ENCODE data around the gene CAMKK2. TPM values are rescaled to one million over a fixed set of nuclear protein-coding genes. Genes with fewer than 3 reads are reported as not detected.
A peak's percentile ranks its signal among the peaks of the same experiment; 100 is the strongest.

The CAMKK2 gene
- total and polyA plus RNA-seq, 4 donors, result 10.5 to 26.0 (median 20.5) TPM

GRCh38 chr12:121283841-121284240 is 12.7 kb downstream of the CAMKK2 start:
- DNase-seq (ENCODE audit: low spot score), result no peak
- Histone ChIP-seq H3K4me1 (ENCODE audit: control insufficient read depth in 4 of 4, insufficient read depth in 4 of 4, low read length in 3 of 4) (peaks cover 0 to 20% (median 14%) of the 10 kb centered on the region in 4 donors), H3K27me3 (ENCODE audit: control insufficient read depth in 4 of 4, insufficient read depth in 4 of 4, low read length in 3 of 4) (no peaks in the 10 kb centered on the region), H3K4me3 (ENCODE audit: low read depth in 1 of 3, low read length in 3 of 3) (no peak overlapping the region), H3K9me3 (ENCODE audit: control insufficient read depth in 4 of 4, low read length in 3 of 4) (no peaks in the 10 kb centered on the region), H3K9ac (ENCODE audit: low read depth in 1 of 2, low read length in 2 of 2) (no peak overlapping the region), H3K36me3 (ENCODE audit: control insufficient read depth in 4 of 4, insufficient read depth in 3 of 4, low read depth in 1 of 4, low read length in 3 of 4) (no peaks in the 10 kb centered on the region), H3K27ac (ENCODE audit: low read depth in 1 of 2, low read length in 2 of 2) (peak overlapping the region; percentile 58 to 71)
- WGBS, result 97% methylated on average over 6 of the region's 6 CpGs
- no peak for TF ChIP-seq ATF3 (IDR thresholded peaks at IDR 0.05)
- TF ChIP-seq SP1 (IDR thresholded peaks at IDR 0.05), result no peak
- TF ChIP-seq HNF4A (conservative IDR thresholded peaks at IDR 0.05), result no peak
- TF ChIP-seq REST (IDR thresholded peaks at IDR 0.05), result no peak
- no peak for TF ChIP-seq CTCF (IDR thresholded peaks at IDR 0.05; ENCODE audit: low read depth, low read length, missing input control)
- TF ChIP-seq RXRA (IDR thresholded peaks at IDR 0.05), result no peak
- no peak for TF ChIP-seq NR2F2 (IDR thresholded peaks at IDR 0.05)
- no peak for TF ChIP-seq EGR1 (IDR thresholded peaks at IDR 0.05; ENCODE audit: low read depth in 2 of 2)
- no peak for TF ChIP-seq GABPA (IDR thresholded peaks at IDR 0.05 in 1 of 2, conservative IDR thresholded peaks at IDR 0.05 in 1 of 2)
- TF ChIP-seq FOXA2 (IDR thresholded peaks at IDR 0.05), result no peak
- no peak for TF ChIP-seq ZBTB33 (IDR thresholded peaks at IDR 0.05)
- TF ChIP-seq FOXA1 (IDR thresholded peaks at IDR 0.05), result no peak
- TF ChIP-seq MAX (IDR thresholded peaks at IDR 0.05), result no peak
- no peak for TF ChIP-seq TAF1 (conservative IDR thresholded peaks at IDR 0.05)

GRCh38 chr12:121283388-121283787 is 13.1 kb downstream of the CAMKK2 start:
- no peak overlapping the region for H3K27ac ChIP-seq (ENCODE audit: low read depth in 1 of 2, low read length in 2 of 2)
- no peaks in the 10 kb centered on the region for H3K27me3 ChIP-seq (ENCODE audit: control insufficient read depth in 4 of 4, insufficient read depth in 4 of 4, low read length in 3 of 4)
- no peaks in the 10 kb centered on the region for H3K9me3 ChIP-seq (ENCODE audit: control insufficient read depth in 4 of 4, low read length in 3 of 4)
- H3K9ac ChIP-seq (ENCODE audit: low read depth in 1 of 2, low read length in 2 of 2), result no peak overlapping the region
- peaks cover 0 to 18% (median 14%) of the 10 kb centered on the region in 4 donors for H3K4me1 ChIP-seq (ENCODE audit: control insufficient read depth in 4 of 4, insufficient read depth in 4 of 4, low read length in 3 of 4)
- no peak for DNase-seq (ENCODE audit: low spot score)
- WGBS, result 92% methylated on average over 5 of the region's 5 CpGs
- no peaks in the 10 kb centered on the region for H3K36me3 ChIP-seq (ENCODE audit: control insufficient read depth in 4 of 4, insufficient read depth in 3 of 4, low read depth in 1 of 4, low read length in 3 of 4)
- no peak overlapping the region for H3K4me3 ChIP-seq (ENCODE audit: low read depth in 1 of 3, low read length in 3 of 3)
- TF ChIP-seq TAF1 (conservative IDR thresholded peaks at IDR 0.05) (no peak), RXRA (IDR thresholded peaks at IDR 0.05) (no peak), ZBTB33 (IDR thresholded peaks at IDR 0.05) (no peak), MAX (IDR thresholded peaks at IDR 0.05) (no peak), HNF4G (IDR thresholded peaks at IDR 0.05) (no peak), CTCF (IDR thresholded peaks at IDR 0.05; ENCODE audit: low read depth, low read length, missing input control) (no peak)

All from liver (tissue), 9 donors.